NCI-H345 treated with DMSO at 0.1 percent for 48 hours (cell line): ENCODE data around the gene FGFR3.

Experiments used
- DNase-seq: peaks from one replicate; lab custom pipeline; 2025; ENCODE audit not compliant: unreplicated experiment; lab: John Stamatoyannopoulos, UW

FGFR3 gene

DNA sequence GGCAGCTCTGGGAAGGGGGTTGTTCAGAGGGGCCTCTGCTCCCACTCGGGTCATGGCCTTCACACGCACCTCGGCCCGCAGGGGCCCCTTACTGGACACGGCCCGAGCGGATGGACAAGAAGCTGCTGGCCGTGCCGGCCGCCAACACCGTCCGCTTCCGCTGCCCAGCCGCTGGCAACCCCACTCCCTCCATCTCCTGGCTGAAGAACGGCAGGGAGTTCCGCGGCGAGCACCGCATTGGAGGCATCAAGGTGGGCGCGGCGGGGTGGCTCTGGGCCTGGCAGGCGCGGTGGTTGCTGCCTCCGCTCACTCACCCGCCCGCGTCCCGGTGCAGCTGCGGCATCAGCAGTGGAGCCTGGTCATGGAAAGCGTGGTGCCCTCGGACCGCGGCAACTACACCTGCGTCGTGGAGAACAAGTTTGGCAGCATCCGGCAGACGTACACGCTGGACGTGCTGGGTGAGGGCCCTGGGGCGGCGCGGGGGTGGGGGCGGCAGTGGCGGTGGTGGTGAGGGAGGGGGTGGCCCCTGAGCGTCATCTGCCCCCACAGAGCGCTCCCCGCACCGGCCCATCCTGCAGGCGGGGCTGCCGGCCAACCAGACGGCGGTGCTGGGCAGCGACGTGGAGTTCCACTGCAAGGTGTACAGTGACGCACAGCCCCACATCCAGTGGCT is 8.3 kb downstream of the FGFR3 start:
- no peak for DNase-seq

DNA sequence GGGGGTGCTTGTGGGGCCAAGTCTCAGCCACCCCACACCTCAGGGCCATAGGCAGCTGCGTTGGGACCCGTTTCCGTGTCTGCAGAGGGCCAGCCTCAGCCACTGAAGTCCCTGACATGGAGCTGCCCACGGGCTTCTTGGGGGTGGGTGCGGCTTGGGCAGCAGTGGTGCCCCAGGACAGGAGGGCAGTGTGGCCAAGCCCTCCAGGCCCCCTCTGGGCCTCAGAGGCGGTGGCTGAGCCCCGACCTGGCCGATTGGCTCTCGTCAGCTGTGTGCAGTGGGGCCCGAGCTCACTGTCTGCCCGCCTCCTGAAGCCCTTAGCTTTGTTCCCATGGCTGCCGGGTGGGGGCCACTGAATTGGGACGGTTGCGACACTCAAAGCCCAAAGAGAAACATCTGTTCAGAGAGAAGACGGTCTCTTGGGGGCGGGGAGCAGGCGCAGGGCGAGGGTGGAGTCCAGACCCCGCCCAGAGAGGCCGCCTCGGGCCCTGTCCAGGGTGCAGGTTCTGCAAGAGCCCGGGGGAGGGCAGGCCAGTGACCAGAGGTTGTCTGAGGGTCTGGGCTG is 9.1 kb downstream of the FGFR3 start:
- no peak for DNase-seq

DNA sequence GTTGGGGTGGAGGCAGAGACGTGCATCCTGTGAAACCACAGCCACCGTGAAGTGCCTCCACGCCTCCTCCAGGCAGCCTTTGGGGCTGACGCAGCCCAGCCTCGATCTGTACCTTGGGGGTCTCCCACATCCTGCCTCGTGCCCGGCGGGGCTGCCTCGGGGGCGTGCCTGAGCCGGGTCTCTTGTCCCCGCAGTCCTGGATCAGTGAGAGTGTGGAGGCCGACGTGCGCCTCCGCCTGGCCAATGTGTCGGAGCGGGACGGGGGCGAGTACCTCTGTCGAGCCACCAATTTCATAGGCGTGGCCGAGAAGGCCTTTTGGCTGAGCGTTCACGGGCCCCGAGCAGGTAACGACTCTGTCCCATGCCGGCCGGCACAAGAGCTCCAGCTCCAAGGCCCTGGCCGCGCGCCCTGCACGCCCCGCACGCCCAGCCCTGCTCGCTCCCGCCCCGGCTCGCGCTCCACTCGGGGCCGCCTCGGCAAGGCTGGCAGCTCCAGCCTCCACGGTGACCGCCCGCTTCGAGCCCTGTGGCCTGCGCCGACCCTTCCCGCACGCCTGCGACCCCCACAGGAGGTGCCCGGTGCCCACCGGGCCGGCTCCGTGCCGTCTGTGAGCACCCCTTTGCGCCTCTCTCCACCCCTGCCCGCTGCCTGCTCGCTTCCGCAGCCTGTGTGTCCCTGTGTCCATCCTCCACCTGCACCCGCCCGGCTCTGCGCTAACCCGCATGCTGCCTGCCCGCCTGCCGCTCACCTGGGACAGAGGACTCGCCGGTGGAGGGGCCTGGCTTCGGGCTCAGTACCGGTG is 9.8 kb downstream of the FGFR3 start:
- no peak for DNase-seq

GRCh38 chr4:1803523-1804423 is 10.7 kb downstream of the FGFR3 start:
- DNase-seq = no peak

- no peak for DNase-seq
Measured at GRCh38 chr4:1804638-1805492, 11.8 kb downstream of the FGFR3 start.

- DNase-seq = no peak
Measured at GRCh38 chr4:1805493-1806222, 12.6 kb downstream of the FGFR3 start.

DNA sequence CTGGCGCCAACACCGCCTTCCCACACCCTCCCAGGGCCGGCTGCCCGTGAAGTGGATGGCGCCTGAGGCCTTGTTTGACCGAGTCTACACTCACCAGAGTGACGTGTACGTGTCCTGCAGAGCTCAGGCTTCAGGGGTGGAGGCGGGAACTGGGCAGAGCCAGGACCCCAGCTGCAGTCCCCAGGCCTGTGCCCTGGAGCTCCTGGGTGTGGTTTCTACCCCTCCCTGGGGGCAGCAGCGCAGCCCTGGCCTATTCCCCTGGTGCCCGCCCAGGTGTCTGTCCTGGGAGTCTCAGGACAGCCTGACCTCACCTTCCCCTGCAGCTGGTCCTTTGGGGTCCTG is 13.1 kb downstream of the FGFR3 start:
- DNase-seq = no peak

GRCh38 chr4:1806596-1807331 is 13.7 kb downstream of the FGFR3 start:
- no peak for DNase-seq

DNA sequence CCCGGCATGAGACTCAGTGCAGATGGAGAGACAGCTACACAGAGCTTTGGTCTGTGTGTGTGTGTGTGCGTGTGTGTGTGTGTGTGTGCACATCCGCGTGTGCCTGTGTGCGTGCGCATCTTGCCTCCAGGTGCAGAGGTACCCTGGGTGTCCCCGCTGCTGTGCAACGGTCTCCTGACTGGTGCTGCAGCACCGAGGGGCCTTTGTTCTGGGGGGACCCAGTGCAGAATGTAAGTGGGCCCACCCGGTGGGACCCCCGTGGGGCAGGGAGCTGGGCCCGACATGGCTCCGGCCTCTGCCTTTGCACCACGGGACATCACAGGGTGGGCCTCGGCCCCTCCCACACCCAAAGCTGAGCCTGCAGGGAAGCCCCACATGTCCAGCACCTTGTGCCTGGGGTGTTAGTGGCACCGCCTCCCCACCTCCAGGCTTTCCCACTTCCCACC is 14.3 kb downstream of the FGFR3 start:
- DNase-seq = no peak

DNA sequence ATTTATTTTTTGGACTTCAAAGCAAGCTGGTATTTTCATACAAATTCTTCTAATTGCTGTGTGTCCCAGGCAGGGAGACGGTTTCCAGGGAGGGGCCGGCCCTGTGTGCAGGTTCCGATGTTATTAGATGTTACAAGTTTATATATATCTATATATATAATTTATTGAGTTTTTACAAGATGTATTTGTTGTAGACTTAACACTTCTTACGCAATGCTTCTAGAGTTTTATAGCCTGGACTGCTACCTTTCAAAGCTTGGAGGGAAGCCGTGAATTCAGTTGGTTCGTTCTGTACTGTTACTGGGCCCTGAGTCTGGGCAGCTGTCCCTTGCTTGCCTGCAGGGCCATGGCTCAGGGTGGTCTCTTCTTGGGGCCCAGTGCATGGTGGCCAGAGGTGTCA is 15.3 kb downstream of the FGFR3 start:
- DNase-seq = no peak

GRCh38 chr4:1808851-1809753 is 16.0 kb downstream of the FGFR3 start:
- DNase-seq = no peak

GRCh38 chr4:1809754-1810502 is 16.8 kb downstream of the FGFR3 start:
- DNase-seq = no peak

GRCh38 chr4:1810765-1811164 is 17.7 kb downstream of the FGFR3 start:
- no peak for DNase-seq

- DNase-seq = no peak
Measured at GRCh38 chr4:1812720-1813119, 19.6 kb downstream of the FGFR3 start.

GRCh38 chr4:1813231-1813630 is 20.1 kb downstream of the FGFR3 start:
- no peak for DNase-seq

- no peak for DNase-seq
Measured at GRCh38 chr4:1813915-1814314, 20.8 kb downstream of the FGFR3 start.

- DNase-seq = no peak
Measured at GRCh38 chr4:1814453-1814852, 21.4 kb downstream of the FGFR3 start.
